K562 (cell line): ENCODE data around the gene SAXO1. TPM values are rescaled to one million over a fixed set of nuclear protein-coding genes. Genes with fewer than 3 reads are reported as not detected.

Source experiments
- ATAC-seq: fragments of 200-7000 bp; cut with Tn5 transposase; 3 replicates; pipeline ENCODE4 v1.9.1; 2020; ENCODE audit warnings: moderate library complexity
- Bru-seq: library from RNA; stranded (reverse); fragments of 400-500 nt; gene quantifications from one replicate; lab custom pipeline; 2021; lab: Mats Ljungman, UMichigan
- BruChase-seq, 2 experiments: library from RNA; stranded (reverse); fragments of 400-500 nt; gene quantifications; one replicate each; lab custom pipeline; 2021; lab: Mats Ljungman, UMichigan
- BruUV-seq: library from RNA; stranded (reverse); fragments of 400-500 nt; replicated peaks from 2 replicates; lab custom pipeline; 2021; lab: Mats Ljungman, UMichigan
- CTCF ChIA-PET: fragments of 300-600 bp; formaldehyde crosslinking; extraction: SDS; loops from one replicate; lab custom pipeline; 2021; ENCODE audit warnings: low intra/inter-chr PET ratio; lab: Yijun Ruan, JAX
- POLR2A ChIA-PET: fragments of 300-600, 350-650 bp; sonication (Branson Sonifier 250); formaldehyde crosslinking; extraction: SDS; loops from one replicate; lab custom pipeline; 2021; ENCODE audit warnings: antibody characterized with exemption, inconsistent platforms; lab: Yijun Ruan, JAX
- DNase-seq, 4 experiments: peaks; one replicate each; pipeline versions ENCODE4 v3.0.0 to v3.0.0-alpha.2; 2011 to 2018; ENCODE audit warnings: low spot score in 3 of 4, mixed read lengths in 3 of 4; ENCODE audit errors: extremely low read depth in 1 of 4
- FAIRE-seq: peaks from 2 replicates; lab custom pipeline; 2011; peaks lifted over from hg19 to GRCh38; lab: Jason Lieb, UNC
- H2AFZ ChIP-seq: 2 replicates; pipeline ENCODE4 v1.6.0; 2011; ENCODE audit warnings: low read depth, low read length, control low read depth, inconsistent platforms
- H3K27ac ChIP-seq: fragments of 200-600 bp; 3 replicates; pipeline ENCODE4 v1.8.0; 2011; ENCODE audit warnings: low read depth, mild to moderate bottlenecking, control low read depth, inconsistent platforms, low read length, moderate library complexity, mixed read lengths; ENCODE audit errors: extremely low read depth
- H3K27me3 ChIP-seq, 2 experiments: fragments of 300-600 bp in 1 of 2; 2 replicates in 1 of 2; 3 replicates in 1 of 2; pipeline versions ENCODE4 v1.6.0 to v1.8.0; 2011; ENCODE audit warnings: inconsistent platforms in 2 of 2, low read length in 2 of 2, mild to moderate bottlenecking in 1 of 2, mixed read lengths in 1 of 2, moderate library complexity in 1 of 2; ENCODE audit not compliant: control insufficient read depth in 2 of 2, insufficient read depth in 2 of 2
- H3K36me3 ChIP-seq: fragments of 300-600 bp; 3 replicates; pipeline ENCODE4 v1.8.0; 2011; ENCODE audit warnings: mild to moderate bottlenecking, low read length, inconsistent platforms; ENCODE audit not compliant: control insufficient read depth, insufficient read depth
- H3K4me1 ChIP-seq, 2 experiments: fragments of 200-600 bp in 1 of 2; replicated peaks in 1 of 2; 2 replicates in 1 of 2; 3 replicates in 1 of 2; pipeline versions ENCODE4 v1.5.1 to v1.8.0; 2011; ENCODE audit warnings: inconsistent platforms in 2 of 2, low read length in 2 of 2, mild to moderate bottlenecking in 1 of 2, mixed read lengths in 1 of 2, moderate library complexity in 1 of 2; ENCODE audit not compliant: control insufficient read depth in 2 of 2, insufficient read depth in 2 of 2
- H3K4me2 ChIP-seq: 2 replicates; pipeline ENCODE4 v1.6.1; 2011; ENCODE audit warnings: low read length, control low read depth, inconsistent platforms, mixed read lengths; ENCODE audit not compliant: insufficient read depth
- H3K4me3 ChIP-seq: fragments of 200-600 bp; sonication (generic), shearing (Covaris generic); 2 replicates; pipeline ENCODE4 v1.5.1; 2016; ENCODE audit warnings: control low read depth, inconsistent platforms
- H3K79me2 ChIP-seq: fragments of 200-600 bp; 3 replicates; pipeline ENCODE4 v1.8.0; 2011; ENCODE audit warnings: low read length, inconsistent platforms; ENCODE audit not compliant: control insufficient read depth, insufficient read depth
- H3K9ac ChIP-seq, 2 experiments: 2 replicates each; pipeline versions ENCODE4 v1.6.0 to v1.6.1; 2011; ENCODE audit warnings: low read depth in 2 of 2, low read length in 2 of 2, control low read depth in 1 of 2, inconsistent platforms in 1 of 2, mild to moderate bottlenecking in 1 of 2, mixed read lengths in 1 of 2; ENCODE audit not compliant: insufficient read depth in 1 of 2
- H3K9me1 ChIP-seq: one replicate; pipeline ENCODE4 v1.6.0; 2011; ENCODE audit warnings: inconsistent platforms, mild to moderate bottlenecking, low read length, moderate library complexity; ENCODE audit not compliant: control insufficient read depth, insufficient read depth
- H3K9me3 ChIP-seq: replicated peaks from 2 replicates; pipeline ENCODE4 v1.5.1; 2011; ENCODE audit warnings: low read depth, low read length, inconsistent platforms; ENCODE audit not compliant: control insufficient read depth, insufficient read depth
- H4K20me1 ChIP-seq: replicated peaks from 2 replicates; pipeline ENCODE4 v1.6.1; 2011; ENCODE audit warnings: low read length, inconsistent platforms, mixed read lengths; ENCODE audit not compliant: control insufficient read depth, insufficient read depth
- FOXK1 ChIP-seq: sonication (generic); formaldehyde crosslinking; IDR thresholded peaks from 2 replicates; pipeline ENCODE4 v1.8.0; 2022; ENCODE audit warnings: missing genetic modification reagents, mild to moderate bottlenecking, borderline replicate concordance
- HDAC2 ChIP-seq: fragments of 450-650 bp; IDR thresholded peaks from 2 replicates; pipeline ENCODE4 v1.6.1; 2016; ENCODE audit warnings: mild to moderate bottlenecking
- MCM5 ChIP-seq: fragments of 450-650 bp; IDR thresholded peaks from 2 replicates; pipeline ENCODE4 v1.6.1; 2016; ENCODE audit warnings: low read depth
- RBM17 ChIP-seq: fragments of 200-400 bp; formaldehyde crosslinking; IDR thresholded peaks from 2 replicates; pipeline ENCODE4 v1.6.1; 2017; ENCODE audit warnings: low read depth, mild to moderate bottlenecking, low read length, borderline replicate concordance
- SMARCA5 ChIP-seq: fragments of 450-650 bp; IDR thresholded peaks from 2 replicates; pipeline ENCODE4 v1.6.1; 2016
- THAP12 ChIP-seq: fragments of 250-450 bp; sonication (Bioruptor Pico); IDR thresholded peaks from 2 replicates; pipeline ENCODE4 v1.9.0; 2021; ENCODE audit warnings: mild to moderate bottlenecking, inconsistent platforms
- U2AF1 ChIP-seq: fragments of 200-400 bp; formaldehyde crosslinking; optimal IDR thresholded peaks from 2 replicates; pipeline ENCODE3; 2017; ENCODE audit warnings: mild to moderate bottlenecking, low read depth, low read length, moderate library complexity
- WGBS: fragments of 100-300 bp; shearing (Covaris generic); methylation state at CpG from one replicate; pipeline ENCODE4 v1.1.6; 2016; ENCODE audit warnings: low coverage, mixed read lengths; ENCODE audit not compliant: insufficient coverage; ENCODE audit errors: missing lambda C conversion rate; 5-methylcytosine and 5-hydroxymethylcytosine counted together
- in situ Hi-C: fragments of 300-500 bp; cut with MboI; formaldehyde crosslinking; loops from 4 replicates; pipeline ENCODE4 v1.15.0; 2018; ENCODE audit warnings: inconsistent platforms, mixed read lengths
- intact Hi-C: fragments of 100-400 bp; cut with micrococcal nuclease; formaldehyde crosslinking; loops from 2 replicates; pipeline ENCODE4 v1.14.2; 2022
- long read RNA-seq, 3 experiments: library from polyadenylated mRNA in 2 of 3; library from RNA in 1 of 3; unstranded in 2 of 3; stranded (forward) in 1 of 3; transcript quantifications; one replicate each; pipeline ENCODE4 v2.0.0, GENCODE V29; 2019 to 2022
- polyA minus RNA-seq, 3 experiments: library from RNA; depleted of rRNA, polyadenylated mRNA; stranded (reverse); fragments of >200 nt; gene quantifications; 2 replicates each; pipeline ENCODE4 v1.2.3, GENCODE V29; 2011
- polyA plus RNA-seq, 8 experiments: library from polyadenylated mRNA; depleted of rRNA in 4 of 8; stranded (reverse) in 5 of 8; unstranded in 3 of 8; fragments of >200 nt; fragmentation: Nextera tagmentation in 2 of 8; fragmentation: Illumina TruSeq in 1 of 8; extraction: Ambion mirVana in 2 of 8; extraction: Trizol in 1 of 8; gene quantifications; 2 replicates each; pipeline versions ENCODE4 v1.2.1 to v1.2.3, GENCODE V29; 2011 to 2014; ENCODE audit warnings: inconsistent platforms in 1 of 8, missing spikeins in 1 of 8
- total RNA-seq, 7 experiments: library from RNA; depleted of rRNA in 6 of 7; stranded (reverse); fragments of >200 nt in 6 of 7; fragmentation: Illumina TruSeq in 2 of 7; extraction: Trizol in 2 of 7; gene quantifications; 2 replicates each; pipeline versions ENCODE4 v1.2.1 to v1.2.3, GENCODE V29; 2011 to 2021; ENCODE audit warnings: low replicate concordance in 1 of 7

Gene SAXO1
- not detected in 2 replicates for total RNA-seq (2011; cell fraction: chromatin; rRNA removed; ENCODE audit: low replicate concordance)
- 0.13 TPM in 1 of 2 replicates, not detected in the other for total RNA-seq (2011; cell fraction: nucleolus; rRNA removed)
- total RNA-seq (2011; cell fraction: nucleoplasm; rRNA removed), result not detected in 2 replicates
- total RNA-seq (2014; rRNA removed), result not detected in 2 replicates
- not detected in 2 replicates for total RNA-seq (2014; rRNA removed; fragmentation: Illumina TruSeq; extraction: Trizol)
- total RNA-seq (2015; rRNA removed; fragmentation: Illumina TruSeq; extraction: Trizol), result not detected in 2 replicates
- total RNA-seq (2021), result not detected in 2 replicates
- 0.04 TPM in 1 of 2 replicates, not detected in the other for polyA plus RNA-seq (2011; rRNA removed)
- polyA plus RNA-seq (2011; cell fraction: cytosol; rRNA removed), result not detected in 2 replicates
- polyA plus RNA-seq (2011; cell fraction: nucleus; rRNA removed), result not detected in 2 replicates
- polyA plus RNA-seq (2012), result 0.03 TPM in 1 of 2 replicates, not detected in the other
- polyA plus RNA-seq (2014; fragmentation: Illumina TruSeq; extraction: Trizol), result not detected in 2 replicates
- polyA plus RNA-seq (2014; fragmentation: Nextera tagmentation; extraction: Ambion mirVana), result not detected
- polyA plus RNA-seq (2014; rRNA removed), result not detected in 2 replicates
- polyA minus RNA-seq (2011; rRNA and poly(A)+ RNA removed), result 0.06 TPM in 1 of 2 replicates, not detected in the other
- polyA minus RNA-seq (2011; cell fraction: cytosol; rRNA and poly(A)+ RNA removed), result not detected in 2 replicates
- polyA minus RNA-seq (2011; cell fraction: nucleus; rRNA and poly(A)+ RNA removed), result not detected in 2 replicates
- Bru-seq, nascent RNA, result percentile 26 among the genes with signal in this experiment
- BruChase-seq, experiment 1, labeled RNA remaining after a 2-hour chase, result percentile 25 among the genes with signal in this experiment
- percentile 21 among the genes with signal in this experiment for BruChase-seq, experiment 2, labeled RNA remaining after a 6-hour chase
- long read RNA-seq, experiment 1, result 0 reads
- long read RNA-seq, experiment 2, result 0 reads
- long read RNA-seq, experiment 3, result 0 reads

DNA sequence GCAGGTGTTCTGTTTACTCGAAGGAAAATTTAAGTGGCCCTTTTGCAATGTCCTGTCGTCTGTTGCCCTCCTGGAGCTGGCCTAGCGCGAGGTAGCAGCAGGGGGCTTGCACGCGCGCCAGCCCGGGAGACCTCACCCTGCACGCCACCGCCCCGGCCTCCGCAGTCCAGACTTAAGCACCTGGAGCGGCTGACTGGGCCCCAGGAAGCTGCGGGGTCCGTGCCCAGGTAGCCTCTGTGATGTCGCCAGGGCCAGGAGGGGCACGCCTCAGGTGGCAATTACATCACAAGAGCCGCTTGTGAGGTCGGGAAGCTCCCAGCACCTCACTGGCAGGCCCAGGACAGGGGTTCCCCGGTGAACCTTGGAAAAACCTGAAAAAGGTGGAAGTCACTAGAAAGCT is at the start of gene SAXO1:
Gene SAXO1, minus strand, starts transcription at position 195 of the 400 bp plus-strand sequence. CDS start 301 bp downstream, outside the sequence.
- H3K9me3 ChIP-seq, result no peaks in the 10 kb centered on the region
- no TSS peak for BruUV-seq
- H3K27ac ChIP-seq, result no peak within 1 kb of the TSS
- H3K4me1 ChIP-seq, result peaks cover 0 to 7% of the 10 kb centered on the region in 2 experiments; a peak in 2 of 5 replicates
- TF ChIP-seq FOXK1 (CRISPR knock-in tag), result no peak
- no peak for TF ChIP-seq HDAC2
- TF ChIP-seq MCM5, result no peak
- no peak for TF ChIP-seq SMARCA5
- no peak for TF ChIP-seq RBM17
- TF ChIP-seq U2AF1, result no peak
- TF ChIP-seq THAP12 (CRISPR knock-in tag), result no peak
- ChIA-PET CTCF (no interaction called here), POLR2A (no interaction called here)
- no peaks in the 10 kb centered on the region; a peak in 1 of 5 replicates for H3K27me3 ChIP-seq
- no peak for FAIRE-seq
- H2AFZ ChIP-seq, result 0 out of 2 replicates have a peak within 1 kb of the TSS, but pooled peaks have one; percentile 63
- in situ Hi-C loops (loop anchor here (10.0 kb wide), 1 partner anchor 422 kb away; no protein-coding TSS in a partner anchor), intact Hi-C loops (no loop called here)
- ATAC-seq, result no peak
- H3K9me1 ChIP-seq, result no peaks in the 10 kb centered on the region
- no peak for DNase-seq
- peak within 1 kb of the TSS; percentile 49; the same call in 1 of the 2 replicates for H3K4me2 ChIP-seq
- WGBS, result 11% methylated on average over 15 of the region's 20 CpGs
- peak within 1 kb of the TSS in 1 of 2 experiments; percentile 74; a peak in 2 of 4 replicates for H3K9ac ChIP-seq
- H3K4me3 ChIP-seq, result no peak within 1 kb of the TSS
- no peaks in the 10 kb centered on the region for H3K79me2 ChIP-seq
- H4K20me1 ChIP-seq, result no peaks in the 10 kb centered on the region
- no peaks in the 10 kb centered on the region for H3K36me3 ChIP-seq
